C4-2B (cell line): Measurements from ENCODE around the gene THSD7B.

ENCODE experiments used
- ZFX ChIP-seq: fragments of 450-650 bp; IDR thresholded peaks from 2 replicates; pipeline ENCODE4 v1.6.1; 2017
- TF ChIP-seq, protein P1 (sequence below): fragments of 450-650 bp; conservative IDR thresholded peaks from 2 replicates; pipeline ENCODE4 v1.5.1; 2017; ENCODE audit warnings: mild to moderate bottlenecking

DNA sequence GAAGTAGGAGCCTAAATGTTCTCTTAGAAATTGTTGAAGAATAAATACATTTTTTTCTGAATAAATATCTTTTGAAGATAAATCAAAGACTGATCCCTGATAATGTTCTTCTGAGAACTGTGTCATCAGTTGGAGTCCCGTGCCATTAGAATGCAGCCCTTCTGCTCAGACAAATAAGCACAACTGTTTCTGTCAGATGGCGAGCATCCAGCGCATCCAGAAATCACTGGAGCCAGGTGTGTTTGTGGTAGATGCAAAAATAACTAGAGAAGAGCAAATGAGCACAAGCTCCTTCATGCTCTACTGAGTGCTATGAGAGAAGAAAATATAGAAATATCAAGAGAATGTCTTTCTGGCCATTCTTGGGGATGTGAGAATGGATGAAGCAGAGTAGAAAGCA, 573.7 kb downstream of the THSD7B start:
- TF ChIP-seq, protein P1, sequence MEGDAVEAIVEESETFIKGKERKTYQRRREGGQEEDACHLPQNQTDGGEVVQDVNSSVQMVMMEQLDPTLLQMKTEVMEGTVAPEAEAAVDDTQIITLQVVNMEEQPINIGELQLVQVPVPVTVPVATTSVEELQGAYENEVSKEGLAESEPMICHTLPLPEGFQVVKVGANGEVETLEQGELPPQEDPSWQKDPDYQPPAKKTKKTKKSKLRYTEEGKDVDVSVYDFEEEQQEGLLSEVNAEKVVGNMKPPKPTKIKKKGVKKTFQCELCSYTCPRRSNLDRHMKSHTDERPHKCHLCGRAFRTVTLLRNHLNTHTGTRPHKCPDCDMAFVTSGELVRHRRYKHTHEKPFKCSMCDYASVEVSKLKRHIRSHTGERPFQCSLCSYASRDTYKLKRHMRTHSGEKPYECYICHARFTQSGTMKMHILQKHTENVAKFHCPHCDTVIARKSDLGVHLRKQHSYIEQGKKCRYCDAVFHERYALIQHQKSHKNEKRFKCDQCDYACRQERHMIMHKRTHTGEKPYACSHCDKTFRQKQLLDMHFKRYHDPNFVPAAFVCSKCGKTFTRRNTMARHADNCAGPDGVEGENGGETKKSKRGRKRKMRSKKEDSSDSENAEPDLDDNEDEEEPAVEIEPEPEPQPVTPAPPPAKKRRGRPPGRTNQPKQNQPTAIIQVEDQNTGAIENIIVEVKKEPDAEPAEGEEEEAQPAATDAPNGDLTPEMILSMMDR: no peak
- TF ChIP-seq ZFX: no peak
